Thyroid gland (tissue), 4 donors: ENCODE results near the gene PTAFR.

Source experiments
- POLR2A ChIP-seq, 2 donors: fragments of 450-650 bp; IDR thresholded peaks; one replicate each; pipeline ENCODE4 v1.6.1; 2017; ENCODE audit warnings: antibody characterized with exemption in 2 of 2, mild to moderate bottlenecking in 2 of 2, moderate library complexity in 1 of 2
- TF ChIP-seq, protein P1 (sequence below), 6 experiments: fragments of 200-600 bp in 3 of 6; fragments of 450-650 bp in 3 of 6; sonication (generic) in 3 of 6; IDR thresholded peaks; one replicate each; pipeline ENCODE4 v1.5.1; 2016 to 2019; ENCODE audit warnings: antibody characterized with exemption in 6 of 6, mild to moderate bottlenecking in 2 of 6, inconsistent platforms in 1 of 6, moderate library complexity in 1 of 6

DNA sequence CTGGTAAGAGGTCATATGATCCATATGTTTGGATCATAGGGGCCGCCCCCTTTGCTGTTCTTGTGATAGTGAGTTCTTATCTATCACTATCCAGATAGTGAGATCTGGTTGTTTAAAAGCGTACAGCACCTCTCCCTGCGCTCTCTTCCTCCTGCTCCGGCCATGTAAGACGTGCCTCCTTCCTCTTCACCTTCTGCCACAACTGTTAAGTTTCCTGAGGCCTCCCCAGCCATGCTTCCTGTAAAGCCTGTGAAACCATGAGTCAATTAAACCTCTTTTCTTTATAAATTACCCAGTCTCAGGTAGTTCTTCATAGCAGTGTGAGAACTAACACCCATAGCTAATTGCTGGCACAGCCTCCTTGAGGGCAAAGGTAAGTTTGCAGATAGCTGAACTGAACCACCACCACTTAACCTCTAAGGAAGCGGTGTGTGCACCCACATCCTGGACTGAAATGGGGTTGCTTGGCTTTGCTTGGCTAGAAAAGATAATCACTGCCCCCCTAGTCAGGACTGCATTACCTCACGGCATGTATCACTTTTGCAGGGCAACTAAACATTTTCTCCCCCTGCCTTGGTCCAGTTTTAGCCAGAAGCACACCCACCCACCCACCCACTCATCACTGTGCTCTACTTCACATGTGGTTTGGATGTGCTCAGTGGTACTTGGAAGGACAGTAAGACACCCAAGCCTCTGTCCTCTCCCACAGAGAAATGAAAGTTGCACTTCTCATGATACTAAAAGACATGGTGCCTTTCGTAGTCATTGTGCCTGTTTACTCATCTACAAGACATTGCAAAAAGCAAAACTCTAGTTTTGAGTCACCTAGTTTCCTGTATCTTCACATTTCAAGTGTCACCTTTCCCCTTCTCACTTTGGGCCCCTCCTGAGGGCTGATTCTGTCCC is 23.1 kb upstream of the PTAFR start:
- TF ChIP-seq, protein P1, sequence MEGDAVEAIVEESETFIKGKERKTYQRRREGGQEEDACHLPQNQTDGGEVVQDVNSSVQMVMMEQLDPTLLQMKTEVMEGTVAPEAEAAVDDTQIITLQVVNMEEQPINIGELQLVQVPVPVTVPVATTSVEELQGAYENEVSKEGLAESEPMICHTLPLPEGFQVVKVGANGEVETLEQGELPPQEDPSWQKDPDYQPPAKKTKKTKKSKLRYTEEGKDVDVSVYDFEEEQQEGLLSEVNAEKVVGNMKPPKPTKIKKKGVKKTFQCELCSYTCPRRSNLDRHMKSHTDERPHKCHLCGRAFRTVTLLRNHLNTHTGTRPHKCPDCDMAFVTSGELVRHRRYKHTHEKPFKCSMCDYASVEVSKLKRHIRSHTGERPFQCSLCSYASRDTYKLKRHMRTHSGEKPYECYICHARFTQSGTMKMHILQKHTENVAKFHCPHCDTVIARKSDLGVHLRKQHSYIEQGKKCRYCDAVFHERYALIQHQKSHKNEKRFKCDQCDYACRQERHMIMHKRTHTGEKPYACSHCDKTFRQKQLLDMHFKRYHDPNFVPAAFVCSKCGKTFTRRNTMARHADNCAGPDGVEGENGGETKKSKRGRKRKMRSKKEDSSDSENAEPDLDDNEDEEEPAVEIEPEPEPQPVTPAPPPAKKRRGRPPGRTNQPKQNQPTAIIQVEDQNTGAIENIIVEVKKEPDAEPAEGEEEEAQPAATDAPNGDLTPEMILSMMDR (IDR thresholded peaks at IDR 0.05): no peak
- no peak for TF ChIP-seq POLR2A (IDR thresholded peaks at IDR 0.05)
